Adipose tissue (tissue), 3 donors: ENCODE data around the gene TTPAL. TPM values are rescaled to one million over a fixed set of nuclear protein-coding genes. Genes with fewer than 3 reads are reported as not detected.

ENCODE experiments used
- H3K27ac ChIP-seq: one replicate; pipeline ENCODE4 v1.5.1; 2013; ENCODE audit warnings: low read depth, low read length
- WGBS, 3 donors: extraction: QIAGEN DNeasy Blood & Tissue Kit; methylation state at CpG; one replicate each; pipeline ENCODE4 v1.1.7; 2013; 5-methylcytosine and 5-hydroxymethylcytosine counted together
- polyA plus RNA-seq, 3 donors: library from polyadenylated mRNA; stranded (reverse); fragments of 200-250 nt; gene quantifications; one replicate each; pipeline ENCODE4 v1.2.3, GENCODE V29; 2013
- donor health status: healthy with polysubstance abuse.
- donor health status: Bipolar disorder and iron deficiency.
- donor health status: healthy.

The TTPAL gene
- polyA plus RNA-seq, 3 donors: 2.9 to 12.6 (median 8.2) TPM

GRCh38 chr20:44485830-44486198, 10.1 kb downstream of the TTPAL start:
- H3K27ac ChIP-seq: no peak overlapping the region
- WGBS, 3 donors: 63 to 82% (median 71%) methylated on average over 2 of the region's 2 CpGs

- no peak overlapping the region for H3K27ac ChIP-seq
- WGBS, 3 donors: 93% methylated on average over 5 of the region's 5 CpGs
These were observed 12.9 kb downstream of the TTPAL start for GRCh38 chr20:44488551-44488950.

- WGBS, 3 donors: 83 to 90% (median 88%) methylated on average over 9 of the region's 9 CpGs
- H3K27ac ChIP-seq: no peak overlapping the region
These were observed 13.5 kb downstream of the TTPAL start for GRCh38 chr20:44489223-44489622.

- H3K27ac ChIP-seq: no peak overlapping the region
- 81 to 90% (median 87%) methylated on average over 3 of the region's 3 CpGs for WGBS, 3 donors
These were observed 14.3 kb downstream of the TTPAL start for GRCh38 chr20:44489931-44490330.

GRCh38 chr20:44491635-44492395, 16.1 kb downstream of the TTPAL start:
- no peak overlapping the region for H3K27ac ChIP-seq
- WGBS, 3 donors: 68 to 75% (median 70%) methylated on average over 5 of the region's 5 CpGs

- no peak overlapping the region for H3K27ac ChIP-seq
- WGBS, 3 donors: 86 to 94% (median 91%) methylated on average over 1 of the region's 1 CpG
These were observed 18.6 kb downstream of the TTPAL start for GRCh38 chr20:44494266-44494665.

GRCh38 chr20:44494681-44495080, 19.0 kb downstream of the TTPAL start:
- 63 to 95% (median 91%) methylated on average over 3 of the region's 3 CpGs for WGBS, 3 donors
- H3K27ac ChIP-seq: no peak overlapping the region

GRCh38 chr20:44495257-44495656, 19.6 kb downstream of the TTPAL start:
- H3K27ac ChIP-seq: no peak overlapping the region
- WGBS, 3 donors: 65 to 92% (median 70%) methylated on average over 1 of the region's 1 CpG

GRCh38 chr20:44495802-44496481, 20.3 kb downstream of the TTPAL start:
- no peak overlapping the region for H3K27ac ChIP-seq
- WGBS, 3 donors: 58 to 92% (median 72%) methylated on average over 3 of the region's 3 CpGs

- no peak overlapping the region for H3K27ac ChIP-seq
- WGBS, 3 donors: 87 to 93% (median 88%) methylated on average over 3 of the region's 3 CpGs
These were observed 21.3 kb downstream of the TTPAL start for GRCh38 chr20:44496976-44497375.

GRCh38 chr20:44497761-44498160, 22.1 kb downstream of the TTPAL start:
- no peak overlapping the region for H3K27ac ChIP-seq
- 71 to 81% (median 73%) methylated on average over 3 of the region's 3 CpGs for WGBS, 3 donors

GRCh38 chr20:44500221-44500620, 24.5 kb downstream of the TTPAL start:
- no peak overlapping the region for H3K27ac ChIP-seq
- WGBS, 3 donors: 89 to 91% (median 90%) methylated on average over 3 of the region's 3 CpGs

- H3K27ac ChIP-seq: no peak overlapping the region
- WGBS, 3 donors: 81 to 89% (median 82%) methylated on average over 5 of the region's 5 CpGs
These were observed 25.8 kb downstream of the TTPAL start for GRCh38 chr20:44501448-44501847.

- H3K27ac ChIP-seq: no peak overlapping the region
- WGBS, 3 donors: 94 to 96% (median 95%) methylated on average over 1 of the region's 1 CpG
These were observed 27.3 kb downstream of the TTPAL start for GRCh38 chr20:44502968-44503367.

GRCh38 chr20:44504402-44505307, 29.0 kb downstream of the TTPAL start:
- H3K27ac ChIP-seq: no peak overlapping the region
- WGBS, 3 donors: 89 to 94% (median 94%) methylated on average over 6 of the region's 6 CpGs

- H3K27ac ChIP-seq: no peak overlapping the region
- WGBS, 3 donors: 89 to 93% (median 93%) methylated on average over 4 of the region's 4 CpGs
These were observed 34.1 kb downstream of the TTPAL start for GRCh38 chr20:44509762-44510161.

GRCh38 chr20:44513871-44514270, 38.2 kb downstream of the TTPAL start:
- WGBS, 3 donors: 83 to 87% (median 87%) methylated on average over 10 of the region's 10 CpGs
- H3K27ac ChIP-seq: no peak overlapping the region

GRCh38 chr20:44516491-44516890, 40.8 kb downstream of the TTPAL start:
- 63 to 75% (median 74%) methylated on average over 7 of the region's 7 CpGs for WGBS, 3 donors
- no peak overlapping the region for H3K27ac ChIP-seq

GRCh38 chr20:44517454-44517853, 41.8 kb downstream of the TTPAL start:
- H3K27ac ChIP-seq: no peak overlapping the region
- WGBS, 3 donors: 61 to 79% (median 77%) methylated on average over 3 of the region's 3 CpGs
